Sigmoid colon (tissue), 7 donors: Measurements from ENCODE around the gene SLC17A9. TPM values are rescaled to one million over a fixed set of nuclear protein-coding genes. Genes with fewer than 3 reads are reported as not detected.

Experiments
- DNase-seq: peaks from one replicate; pipeline ENCODE4 v3.0.0-alpha.2; 2019
- H3K27ac ChIP-seq, 4 donors: fragments of 200-600 bp; sonication (generic); one replicate each; pipeline ENCODE4 v1.5.1; 2016 to 2019; ENCODE audit warnings: mild to moderate bottlenecking in 1 of 4
- H3K27me3 ChIP-seq, 3 donors: fragments of 200-600 bp; sonication (generic); one replicate each; pipeline ENCODE4 v1.5.1; 2019; ENCODE audit warnings: mild to moderate bottlenecking in 1 of 3
- H3K36me3 ChIP-seq, 4 donors: fragments of 200-600 bp; sonication (generic); one replicate each; pipeline ENCODE4 v1.5.1; 2016 to 2019
- H3K4me1 ChIP-seq, 4 donors: fragments of 200-600 bp; sonication (generic); one replicate each; pipeline ENCODE4 v1.5.1; 2017 to 2019
- H3K4me3 ChIP-seq, 4 donors: fragments of 200-600 bp; sonication (generic); one replicate each; pipeline ENCODE4 v1.5.1; 2017 to 2019; ENCODE audit warnings: mild to moderate bottlenecking in 2 of 4, moderate library complexity in 1 of 4
- H3K9me3 ChIP-seq, 4 donors: fragments of 200-600 bp in 3 of 4; sonication (generic) in 3 of 4; one replicate each; pipeline versions ENCODE4 v1.5.1 to v1.6.1; 2013 to 2019
- EP300 ChIP-seq, 4 donors: sonication (generic); formaldehyde crosslinking; IDR thresholded peaks; one replicate each; pipeline ENCODE4 v1.6.1; 2017; ENCODE audit warnings: antibody characterized with exemption in 4 of 4
- POLR2A ChIP-seq, 2 donors: fragments of 450-650 bp; IDR thresholded peaks; one replicate each; pipeline ENCODE4 v1.6.1; 2016; ENCODE audit warnings: antibody characterized with exemption in 2 of 2, mild to moderate bottlenecking in 2 of 2, moderate library complexity in 2 of 2
- POLR2AphosphoS5 ChIP-seq, 4 donors: sonication (generic); formaldehyde crosslinking; IDR thresholded peaks; one replicate each; pipeline ENCODE4 v1.6.1; 2017; ENCODE audit warnings: antibody characterized with exemption in 4 of 4
- WGBS, 2 donors: extraction: QIAGEN DNeasy Blood & Tissue Kit; methylation state at CpG; one replicate each; pipeline ENCODE4 v1.1.7; 2013; 5-methylcytosine and 5-hydroxymethylcytosine counted together
- intact Hi-C: fragments of 100-400 bp; cut with DNase I; formaldehyde crosslinking; loops from one replicate; pipeline ENCODE4 v1.15.1; 2023
- polyA plus RNA-seq, 3 donors: library from polyadenylated mRNA; stranded (reverse); fragments of 200-250 nt; gene quantifications; one replicate each; pipeline ENCODE4 v1.2.3, GENCODE V29; 2013
- total RNA-seq, 4 donors: library from RNA; depleted of rRNA; stranded (reverse); fragments of >200 nt; gene quantifications; one replicate each; pipeline ENCODE4 v1.1.0, GENCODE V29; 2016
- TF ChIP-seq, protein P1 (sequence below), 4 experiments: fragments of 450-650 bp in 3 of 4; fragments of 200-600 bp in 1 of 4; IDR thresholded peaks; one replicate each; pipeline ENCODE4 v1.5.1; 2016 to 2019; ENCODE audit warnings: antibody characterized with exemption in 4 of 4, mild to moderate bottlenecking in 3 of 4, moderate library complexity in 2 of 4
- donor health status: healthy with polysubstance abuse.
- donor health status: Bipolar disorder and iron deficiency.
- donor health status: healthy.

The SLC17A9 gene
- total and polyA plus RNA-seq, 7 donors: 0.60 to 15.4 (median 2.9) TPM

DNA sequence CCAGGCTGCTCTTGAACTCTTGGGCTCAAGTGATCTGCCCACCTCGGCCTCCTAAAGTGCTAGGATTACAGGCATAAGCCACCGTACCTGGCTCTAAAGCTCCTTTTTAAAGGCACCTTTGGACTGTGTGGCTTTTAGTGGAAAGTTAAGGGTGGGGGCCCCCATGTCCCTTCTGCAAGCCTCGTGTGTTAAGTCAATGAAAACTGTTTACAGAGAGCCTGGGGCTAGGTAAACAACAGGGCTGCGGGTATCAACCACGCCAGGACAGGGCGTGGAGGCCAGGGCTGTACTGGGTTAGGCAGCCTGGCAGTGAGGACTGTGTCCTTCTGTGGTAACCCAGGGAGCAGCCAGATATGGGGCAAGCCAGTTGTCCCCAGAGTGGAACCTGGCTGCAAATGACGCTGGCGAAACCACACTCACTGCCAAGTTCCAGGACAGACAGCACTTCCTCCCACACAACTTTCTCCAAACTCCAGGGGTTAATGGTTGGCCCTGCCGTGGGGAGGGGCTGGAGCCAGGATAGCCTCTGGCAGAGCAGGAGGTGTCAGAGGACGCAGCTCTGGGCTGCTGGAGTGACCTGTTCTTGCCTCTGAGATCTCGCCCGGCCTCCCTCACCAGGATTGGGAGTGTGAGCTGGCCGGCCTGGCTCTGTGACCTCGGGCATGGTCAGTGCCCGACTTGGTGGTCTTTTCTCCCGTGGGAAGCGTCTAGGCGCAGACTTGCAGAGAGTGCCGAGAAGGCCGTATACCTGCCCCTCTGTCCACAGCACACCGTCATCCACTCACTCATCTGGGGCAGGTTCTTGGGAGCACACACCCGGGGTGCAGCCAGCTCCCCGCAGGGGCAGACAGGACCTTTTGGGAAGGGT is 3.2 kb downstream of the SLC17A9 start:
- DNase-seq: no peak
- no peak for TF ChIP-seq POLR2A (IDR thresholded peaks at IDR 0.05)
- TF ChIP-seq POLR2AphosphoS5 (IDR thresholded peaks at IDR 0.05): no peak
- TF ChIP-seq, protein P1, sequence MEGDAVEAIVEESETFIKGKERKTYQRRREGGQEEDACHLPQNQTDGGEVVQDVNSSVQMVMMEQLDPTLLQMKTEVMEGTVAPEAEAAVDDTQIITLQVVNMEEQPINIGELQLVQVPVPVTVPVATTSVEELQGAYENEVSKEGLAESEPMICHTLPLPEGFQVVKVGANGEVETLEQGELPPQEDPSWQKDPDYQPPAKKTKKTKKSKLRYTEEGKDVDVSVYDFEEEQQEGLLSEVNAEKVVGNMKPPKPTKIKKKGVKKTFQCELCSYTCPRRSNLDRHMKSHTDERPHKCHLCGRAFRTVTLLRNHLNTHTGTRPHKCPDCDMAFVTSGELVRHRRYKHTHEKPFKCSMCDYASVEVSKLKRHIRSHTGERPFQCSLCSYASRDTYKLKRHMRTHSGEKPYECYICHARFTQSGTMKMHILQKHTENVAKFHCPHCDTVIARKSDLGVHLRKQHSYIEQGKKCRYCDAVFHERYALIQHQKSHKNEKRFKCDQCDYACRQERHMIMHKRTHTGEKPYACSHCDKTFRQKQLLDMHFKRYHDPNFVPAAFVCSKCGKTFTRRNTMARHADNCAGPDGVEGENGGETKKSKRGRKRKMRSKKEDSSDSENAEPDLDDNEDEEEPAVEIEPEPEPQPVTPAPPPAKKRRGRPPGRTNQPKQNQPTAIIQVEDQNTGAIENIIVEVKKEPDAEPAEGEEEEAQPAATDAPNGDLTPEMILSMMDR (IDR thresholded peaks at IDR 0.05): no peak
- TF ChIP-seq EP300 (IDR thresholded peaks at IDR 0.05): no peak
- intact Hi-C loops: loop anchor here (10.0 kb wide), 1 partner anchor 259 kb away; the partner anchor contains the start of gene YTHDF1

DNA sequence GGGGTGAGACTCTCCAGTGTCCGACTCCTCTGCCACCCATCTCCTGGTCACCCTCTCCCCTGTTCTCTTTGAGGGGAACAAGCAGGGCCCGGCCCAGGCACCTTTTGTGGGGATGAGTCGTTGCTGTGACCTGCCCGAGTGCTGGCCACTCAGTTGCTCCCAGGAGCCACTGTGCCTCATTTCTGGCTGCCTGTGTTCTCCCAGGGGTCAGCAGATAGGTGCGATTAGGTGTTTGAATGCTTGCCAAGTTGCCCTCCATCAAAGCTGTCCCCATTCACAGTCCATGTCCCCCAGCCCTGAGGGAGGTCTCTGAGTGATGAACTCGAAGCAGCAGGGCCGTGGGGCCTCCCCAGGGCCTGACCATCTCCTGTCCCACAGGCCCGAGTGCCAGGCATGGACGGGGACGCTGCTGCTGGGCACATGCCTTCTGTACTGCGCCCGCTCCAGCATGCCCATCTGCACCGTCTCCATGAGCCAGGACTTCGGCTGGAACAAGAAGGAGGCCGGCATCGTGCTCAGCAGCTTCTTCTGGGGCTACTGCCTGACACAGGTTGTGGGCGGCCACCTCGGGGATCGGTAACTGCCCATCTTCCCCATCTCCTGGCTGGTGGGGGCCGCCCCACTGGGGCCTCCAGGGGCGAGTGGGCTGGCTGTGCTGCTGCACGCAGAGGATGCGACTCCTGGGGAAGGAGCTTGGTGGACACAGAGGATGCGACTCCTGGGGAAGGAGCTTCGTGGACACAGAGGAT is 4.1 kb downstream of the SLC17A9 start:
- no peak overlapping the region for H3K4me3 ChIP-seq
- H3K9me3 ChIP-seq: no peaks in the 10 kb centered on the region
- TF ChIP-seq, protein P1 (IDR thresholded peaks at IDR 0.05): no peak
- no peak for TF ChIP-seq EP300 (IDR thresholded peaks at IDR 0.05)
- TF ChIP-seq POLR2A (IDR thresholded peaks at IDR 0.05): no peak
- no peak for TF ChIP-seq POLR2AphosphoS5 (IDR thresholded peaks at IDR 0.05)
- peaks cover 0 to 32% (median 30%) of the 10 kb centered on the region in 4 donors for H3K4me1 ChIP-seq
- WGBS, 2 donors: 93 to 95% methylated on average over 25 of the region's 25 CpGs
- intact Hi-C loops: loop anchor here (10.0 kb wide), 1 partner anchor 258 kb away; the partner anchor contains the start of gene YTHDF1
- no peaks in the 10 kb centered on the region for H3K36me3 ChIP-seq
- H3K27me3 ChIP-seq: no peaks in the 10 kb centered on the region
- no peak for DNase-seq
- H3K27ac ChIP-seq: no peak overlapping the region

More for the DNA sequence above, 3.2 kb downstream of the SLC17A9 start:
- WGBS, 2 donors: 47 to 75% methylated on average over 23 of the region's 23 CpGs
- Histone ChIP-seq H3K27me3 (no peaks in the 10 kb centered on the region), H3K9me3 (no peaks in the 10 kb centered on the region), H3K36me3 (peaks cover 0 to 1% (median under 1%) of the 10 kb centered on the region in 4 donors), H3K4me1 (peaks cover 0 to 32% (median 30%) of the 10 kb centered on the region in 4 donors), H3K4me3 (no peak overlapping the region), H3K27ac (no peak overlapping the region)

DNA sequence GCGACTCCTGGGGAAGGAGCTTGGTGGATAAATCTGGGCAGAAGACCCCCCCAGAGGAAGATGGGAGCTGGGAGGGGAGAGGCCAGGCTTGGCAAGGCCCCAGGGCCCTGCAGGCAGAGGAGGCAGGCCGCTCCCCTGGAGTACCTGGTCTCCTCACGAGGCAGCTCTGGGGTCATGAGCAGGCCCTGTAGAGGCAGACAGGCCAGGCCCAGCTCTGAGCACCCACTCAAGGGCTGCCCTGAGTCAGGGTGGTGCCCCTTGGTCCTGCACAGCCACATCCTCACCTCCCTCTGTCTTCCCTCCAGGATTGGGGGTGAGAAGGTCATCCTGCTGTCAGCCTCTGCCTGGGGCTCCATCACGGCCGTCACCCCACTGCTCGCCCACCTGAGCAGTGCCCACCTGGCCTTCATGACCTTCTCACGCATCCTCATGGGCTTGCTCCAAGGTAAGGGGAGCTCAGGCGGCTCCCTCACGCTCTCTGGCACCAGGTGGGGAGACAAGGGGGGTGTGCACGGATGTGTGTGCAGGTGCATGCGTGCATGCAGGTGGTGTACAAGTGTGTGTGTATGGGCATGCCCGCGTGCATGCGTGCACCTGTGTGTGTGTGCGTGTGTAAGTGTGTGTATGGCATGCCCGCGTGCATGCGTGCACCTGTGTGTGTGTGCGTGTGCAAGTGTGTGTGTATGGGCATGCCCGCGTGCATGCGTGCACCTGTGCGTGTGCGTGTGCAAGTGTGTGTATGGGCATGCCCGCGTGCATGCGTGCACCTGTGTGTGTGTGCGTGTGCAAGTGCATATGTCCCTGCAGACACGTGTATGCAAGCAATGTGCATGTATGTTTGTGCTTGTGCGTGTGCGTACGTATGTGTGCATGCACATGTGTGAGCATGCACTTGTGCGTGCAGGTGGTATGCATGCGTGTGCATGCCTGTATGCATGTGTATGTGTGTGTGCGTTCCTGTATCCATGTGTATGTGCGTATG is 4.9 kb downstream of the SLC17A9 start:
- H3K4me1 ChIP-seq: peaks cover 0 to 24% (median 24%) of the 10 kb centered on the region in 4 donors
- H3K4me3 ChIP-seq: no peak overlapping the region
- no peak overlapping the region for H3K27ac ChIP-seq
- DNase-seq: no peak
- TF ChIP-seq POLR2A (IDR thresholded peaks at IDR 0.05): no peak
- no peak for TF ChIP-seq POLR2AphosphoS5 (IDR thresholded peaks at IDR 0.05)
- TF ChIP-seq, protein P1 (IDR thresholded peaks at IDR 0.05): no peak
- no peak for TF ChIP-seq EP300 (IDR thresholded peaks at IDR 0.05)
- no peaks in the 10 kb centered on the region for H3K9me3 ChIP-seq
- no peaks in the 10 kb centered on the region for H3K27me3 ChIP-seq
- intact Hi-C loops: loop anchor here (10.0 kb wide), 1 partner anchor 257 kb away; the partner anchor contains the start of gene YTHDF1
- no peaks in the 10 kb centered on the region for H3K36me3 ChIP-seq
- WGBS, 2 donors: 96 to 97% methylated on average over 36 of the region's 36 CpGs
